Kasumi-1 (cell line): ENCODE data around the gene DAG1.

Experiments
- DNase-seq, 2 experiments: peaks; one replicate each; lab custom pipeline; 2025; lab: John Stamatoyannopoulos, UW

Gene DAG1

GRCh38 chr3:49469936-49470713 is at the start of gene DAG1:
Gene DAG1 (plus strand): TSS chr3:49470267. CDS start chr3:49510535, 40,268 bp downstream.
- peak; percentile 89 to 94 for DNase-seq

- no peak for DNase-seq
These were observed 48.1 kb upstream of the DAG1 start for GRCh38 chr3:49421890-49422378.

- no peak for DNase-seq
These were observed 47.5 kb upstream of the DAG1 start, which contains the start of gene AMT for GRCh38 chr3:49422379-49423248. Gene AMT (minus strand): TSS chr3:49422473. CDS start chr3:49422450, 23 bp downstream.

- no peak for DNase-seq
These were observed 45.3 kb upstream of the DAG1 start for GRCh38 chr3:49424816-49425215.

GRCh38 chr3:49427586-49427985 is 42.5 kb upstream of the DAG1 start:
- DNase-seq = no peak

GRCh38 chr3:49428752-49429080 is 41.4 kb upstream of the DAG1 start:
- DNase-seq = peak in 1 of 2 experiments; percentile 34

- no peak for DNase-seq
These were observed 35.3 kb upstream of the DAG1 start for GRCh38 chr3:49434731-49435130.

- DNase-seq = no peak
These were observed 24.7 kb upstream of the DAG1 start for GRCh38 chr3:49445391-49445790.

- DNase-seq = no peak
These were observed 16.4 kb upstream of the DAG1 start for GRCh38 chr3:49453621-49454020.

GRCh38 chr3:49454458-49454857 is 15.6 kb upstream of the DAG1 start:
- no peak for DNase-seq

GRCh38 chr3:49454898-49455681 is 15.0 kb upstream of the DAG1 start:
- DNase-seq = no peak

- DNase-seq = no peak
These were observed 13.6 kb upstream of the DAG1 start for GRCh38 chr3:49456466-49456865.

GRCh38 chr3:49460188-49460890 is 9.7 kb upstream of the DAG1 start:
- no peak for DNase-seq

- DNase-seq = no peak
These were observed 9.1 kb upstream of the DAG1 start for GRCh38 chr3:49460956-49461355.

- no peak for DNase-seq
These were observed 8.5 kb upstream of the DAG1 start for GRCh38 chr3:49461443-49462171.

GRCh38 chr3:49462222-49462621 is 7.8 kb upstream of the DAG1 start:
- DNase-seq = no peak

GRCh38 chr3:49465270-49466034 is 4.6 kb upstream of the DAG1 start:
- DNase-seq = no peak

GRCh38 chr3:49466085-49466484 is 4.0 kb upstream of the DAG1 start:
- DNase-seq = no peak

GRCh38 chr3:49469037-49469935 is 781 bp upstream of the DAG1 start:
- DNase-seq = peak in 1 of 2 experiments; percentile 76
